ENCODE measurements around the gene GJD3. TPM values are rescaled to one million over a fixed set of nuclear protein-coding genes. Genes with fewer than 3 reads are reported as not detected.
A peak's percentile ranks its signal among the peaks of the same experiment; 100 is the strongest.

The GJD3 gene
- total and polyA plus RNA-seq, 7 experiments from 2014 or later, result 0.27 TPM; not detected in 6

- Mint-ChIP-seq H3K27ac (peak overlapping the region; percentile 58 to 99 (median 88)), H3K36me3 (peaks cover 0 to 23% (median 11%) of the 10 kb centered on the region in 5 donors), H3K9me3 (no peaks in the 10 kb centered on the region), H3K4me1 (peaks cover 74 to 96% (median 91%) of the 10 kb centered on the region in 7 donors), H3K4me3 (peak overlapping the region; percentile 40 to 97 (median 66)), H3K27me3 (no peaks in the 10 kb centered on the region)
- no peaks in the 10 kb centered on the region for H3K27me3 ChIP-seq (ENCODE audit: control insufficient read depth in 2 of 2, insufficient read depth in 2 of 2, low read length in 2 of 2)
- ChIA-PET CTCF (interaction anchor here (0.6 to 5.1 kb wide), 5 partner anchors 7 to 1176 kb away, joined by 3 to 26 read pairs (median 5); partner anchors contain the start of gene RARA), POLR2A (interaction anchor here (1.8 to 34.9 kb wide), 4 partner anchors 4 to 219 kb away, joined by 5 to 742 read pairs (median 374); partner anchors contain the start of gene RARA)
- no peak overlapping the region for H3K27ac ChIP-seq (ENCODE audit: low read depth, low read length)
- intact Hi-C loops (cut with micrococcal nuclease), result no loop called here
- no peak for ATAC-seq
- no peak for DNase-seq
- peaks cover 76 to 97% of the 10 kb centered on the region in 2 donors for H3K4me1 ChIP-seq (ENCODE audit: control insufficient read depth in 2 of 2, insufficient read depth in 2 of 2, low read length in 2 of 2)
- H3K4me3 ChIP-seq (ENCODE audit: low read length), result no peak overlapping the region
- H3K36me3 ChIP-seq (ENCODE audit: control insufficient read depth in 2 of 3, insufficient read depth in 3 of 3, low read length in 3 of 3), result peaks cover 0 to 15% (median 0%) of the 10 kb centered on the region in 3 experiments
- no peaks in the 10 kb centered on the region for H3K9me3 ChIP-seq (ENCODE audit: control insufficient read depth in 2 of 3, low read length in 3 of 3)
Observed at GRCh38 chr17:40328386-40328766, 36.2 kb downstream of the GJD3 start.

GRCh38 chr17:40327735-40328385 is 36.7 kb downstream of the GJD3 start:
- CTCF ChIA-PET, result interaction anchor here (1.1 to 5.1 kb wide), 7 partner anchors 8 to 27 kb away, joined by 3 to 26 read pairs (median 5); partner anchors contain the start of gene RARA
- peaks cover 0 to 4% (median 0%) of the 10 kb centered on the region in 11 donors for H3K9me3 Mint-ChIP-seq
- Histone ChIP-seq H3K9me3 (ENCODE audit: control insufficient read depth in 2 of 3, low read length in 3 of 3) (no peaks in the 10 kb centered on the region), H3K36me3 (ENCODE audit: control insufficient read depth in 2 of 3, insufficient read depth in 3 of 3, low read length in 3 of 3) (peaks cover 0 to 15% (median 0%) of the 10 kb centered on the region in 3 experiments), H3K4me1 (ENCODE audit: control insufficient read depth in 2 of 2, insufficient read depth in 2 of 2, low read length in 2 of 2) (peaks cover 80 to 97% of the 10 kb centered on the region in 2 donors), H3K27me3 (ENCODE audit: control insufficient read depth in 2 of 2, insufficient read depth in 2 of 2, low read length in 2 of 2) (no peaks in the 10 kb centered on the region), H3K27ac (ENCODE audit: low read depth, low read length) (peak overlapping the region; percentile 91), H3K4me3 (ENCODE audit: low read length) (peak overlapping the region; percentile 47)
- intact Hi-C loops (cut with micrococcal nuclease), result no loop called here
- H3K27ac Mint-ChIP-seq, result peak overlapping the region; percentile 93 to 100 (median 99)
- peak overlapping the region; percentile 80 to 97 (median 88) for H3K4me3 Mint-ChIP-seq
- ATAC-seq (no peak), DNase-seq (no peak)
- POLR2A ChIA-PET, result interaction anchor here (0.9 to 34.9 kb wide), 8 partner anchors 4 to 1360 kb away, joined by 3 to 742 read pairs (median 5); partner anchors contain the start of gene RARA
- H3K27me3 Mint-ChIP-seq, result peaks cover 0 to 4% (median 0%) of the 10 kb centered on the region in 5 donors
- peaks cover 0 to 21% (median 13%) of the 10 kb centered on the region in 5 donors for H3K36me3 Mint-ChIP-seq
- peaks cover 77 to 96% (median 90%) of the 10 kb centered on the region in 7 donors for H3K4me1 Mint-ChIP-seq

GRCh38 chr17:40327244-40327729 is 37.2 kb downstream of the GJD3 start:
- Histone ChIP-seq H3K36me3 (ENCODE audit: control insufficient read depth in 2 of 3, insufficient read depth in 3 of 3, low read length in 3 of 3) (peaks cover 0 to 11% (median 0%) of the 10 kb centered on the region in 3 experiments), H3K9me3 (ENCODE audit: control insufficient read depth in 2 of 3, low read length in 3 of 3) (no peaks in the 10 kb centered on the region), H3K4me3 (ENCODE audit: low read length) (peak overlapping the region; percentile 47), H3K27ac (ENCODE audit: low read depth, low read length) (peak overlapping the region; percentile 91), H3K27me3 (ENCODE audit: control insufficient read depth in 2 of 2, insufficient read depth in 2 of 2, low read length in 2 of 2) (no peaks in the 10 kb centered on the region), H3K4me1 (ENCODE audit: control insufficient read depth in 2 of 2, insufficient read depth in 2 of 2, low read length in 2 of 2) (peaks cover 78 to 92% of the 10 kb centered on the region in 2 donors)
- Mint-ChIP-seq H3K27ac (peak overlapping the region; percentile 93 to 100 (median 99)), H3K9me3 (peaks cover 0 to 9% (median 0%) of the 10 kb centered on the region in 11 donors), H3K27me3 (peaks cover 0 to 9% (median 0%) of the 10 kb centered on the region in 5 donors), H3K4me3 (peak overlapping the region; percentile 80 to 97 (median 88)), H3K4me1 (peaks cover 73 to 96% (median 90%) of the 10 kb centered on the region in 7 donors), H3K36me3 (peaks cover 0 to 16% (median 9%) of the 10 kb centered on the region in 5 donors)
- intact Hi-C loops (cut with micrococcal nuclease), result no loop called here
- DNase-seq, result no peak
- ChIA-PET CTCF (interaction anchor here (0.6 to 5.1 kb wide), 8 partner anchors 8 to 25 kb away, joined by 3 to 26 read pairs (median 5); partner anchors contain the start of gene RARA), POLR2A (interaction anchor here (0.9 to 34.9 kb wide), 8 partner anchors 5 to 1361 kb away, joined by 3 to 742 read pairs (median 5); partner anchors contain the start of gene RARA)
- no peak for ATAC-seq

DNA sequence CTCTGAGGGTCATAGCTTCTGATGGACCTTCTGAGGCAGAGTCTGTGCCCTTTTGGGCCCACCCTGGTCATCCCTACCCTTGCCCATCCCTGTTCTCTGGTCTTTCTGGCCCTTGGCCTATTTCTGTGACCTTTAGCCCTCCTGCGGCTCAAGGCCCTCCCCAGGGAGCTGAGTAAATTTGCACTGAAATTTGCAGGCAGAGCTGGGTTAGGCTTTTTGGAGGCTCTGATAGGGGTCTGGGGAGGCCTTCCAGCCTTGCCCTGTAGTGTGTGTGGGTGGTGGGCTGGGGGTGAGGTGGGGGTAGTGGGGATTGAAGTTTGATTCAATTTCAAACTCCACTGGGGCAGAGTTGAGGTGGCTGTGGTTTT is 37.7 kb downstream of the GJD3 start:
- Histone ChIP-seq H3K4me1 (ENCODE audit: control insufficient read depth in 2 of 2, insufficient read depth in 2 of 2, low read length in 2 of 2) (peaks cover 81 to 88% of the 10 kb centered on the region in 2 donors), H3K27me3 (ENCODE audit: control insufficient read depth in 2 of 2, insufficient read depth in 2 of 2, low read length in 2 of 2) (no peaks in the 10 kb centered on the region), H3K9me3 (ENCODE audit: control insufficient read depth in 2 of 3, low read length in 3 of 3) (no peaks in the 10 kb centered on the region), H3K27ac (ENCODE audit: low read depth, low read length) (peak overlapping the region; percentile 91), H3K4me3 (ENCODE audit: low read length) (peak overlapping the region; percentile 47), H3K36me3 (ENCODE audit: control insufficient read depth in 2 of 3, insufficient read depth in 3 of 3, low read length in 3 of 3) (peaks cover 0 to 7% (median 0%) of the 10 kb centered on the region in 3 experiments)
- Mint-ChIP-seq H3K4me3 (peak overlapping the region; percentile 80 to 97 (median 88)), H3K9me3 (peaks cover 0 to 10% (median 0%) of the 10 kb centered on the region in 11 donors), H3K27ac (peak overlapping the region; percentile 93 to 100 (median 99)), H3K27me3 (peaks cover 0 to 9% (median 0%) of the 10 kb centered on the region in 5 donors), H3K36me3 (peaks cover 0 to 17% (median 9%) of the 10 kb centered on the region in 5 donors), H3K4me1 (peaks cover 73 to 97% (median 93%) of the 10 kb centered on the region in 7 donors)
- ATAC-seq, result no peak
- ChIA-PET CTCF (interaction anchor here (0.6 to 5.1 kb wide), 10 partner anchors 8 to 28 kb away, joined by 3 to 26 read pairs (median 5); partner anchors contain the start of gene RARA), POLR2A (interaction anchor here (0.5 to 34.9 kb wide), 8 partner anchors 5 to 1362 kb away, joined by 3 to 742 read pairs (median 5); partner anchors contain the start of gene RARA)
- intact Hi-C loops (cut with micrococcal nuclease), result loop anchor here (1.0 kb wide), 3 partner anchors 7 to 14 kb away; no protein-coding TSS in a partner anchor
- DNase-seq, result no peak

DNA sequence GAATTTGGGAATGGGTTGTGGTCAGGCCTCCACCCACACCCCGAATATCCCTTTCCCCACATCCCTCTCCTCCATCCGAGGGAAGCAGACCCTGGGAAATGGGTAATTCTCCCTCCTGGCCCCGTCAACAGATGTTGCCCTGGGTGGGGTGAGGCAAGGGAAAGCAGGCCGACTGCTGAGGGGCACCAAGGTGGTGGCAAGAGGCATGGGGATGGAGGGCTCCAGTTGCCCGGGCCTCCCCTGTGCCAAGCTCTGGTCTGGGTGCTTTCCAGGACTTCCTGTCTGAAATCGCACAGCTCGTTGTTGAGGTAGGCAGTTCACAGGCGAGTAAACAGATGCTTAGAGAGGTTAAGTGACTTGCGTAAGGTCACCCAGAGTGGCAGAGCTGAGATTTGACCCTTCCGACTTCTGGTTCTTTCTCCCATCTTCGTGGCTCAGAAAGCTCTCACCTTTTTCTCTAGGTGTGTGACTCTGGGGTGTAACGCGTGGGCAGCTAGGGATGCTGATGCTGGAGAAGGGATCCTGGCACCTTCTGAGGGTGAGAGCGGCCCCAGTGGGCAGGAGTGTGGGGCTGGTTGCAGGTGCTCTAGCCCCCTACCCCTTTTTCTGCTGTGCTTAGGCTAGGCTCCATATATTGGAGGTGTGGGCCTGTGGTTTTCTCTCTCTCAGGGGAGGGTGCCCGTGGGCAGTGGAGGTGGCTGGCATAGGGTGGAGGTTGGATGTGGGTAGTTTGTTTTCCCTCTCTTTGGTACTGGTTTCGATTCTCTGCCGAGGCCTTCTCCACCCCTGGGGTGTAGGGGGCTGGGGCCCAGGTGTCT is 38.3 kb downstream of the GJD3 start:
- intact Hi-C loops (cut with micrococcal nuclease), result loop anchor here (1.0 kb wide), 3 partner anchors 8 to 15 kb away; no protein-coding TSS in a partner anchor
- peak overlapping the region; percentile 47 for H3K4me3 ChIP-seq (ENCODE audit: low read length)
- CTCF ChIA-PET, result interaction anchor here (0.8 to 5.1 kb wide), 10 partner anchors 9 to 29 kb away, joined by 3 to 26 read pairs (median 5); partner anchors contain the start of gene RARA

More for the DNA sequence above, 38.3 kb downstream of the GJD3 start:
- Histone ChIP-seq H3K4me1 (ENCODE audit: control insufficient read depth in 2 of 2, insufficient read depth in 2 of 2, low read length in 2 of 2) (peaks cover 83 to 87% of the 10 kb centered on the region in 2 donors), H3K27me3 (ENCODE audit: control insufficient read depth in 2 of 2, insufficient read depth in 2 of 2, low read length in 2 of 2) (no peaks in the 10 kb centered on the region), H3K9me3 (ENCODE audit: control insufficient read depth in 2 of 3, low read length in 3 of 3) (no peaks in the 10 kb centered on the region), H3K27ac (ENCODE audit: low read depth, low read length) (peak overlapping the region; percentile 91), H3K36me3 (ENCODE audit: control insufficient read depth in 2 of 3, insufficient read depth in 3 of 3, low read length in 3 of 3) (peaks cover 0 to 1% (median 0%) of the 10 kb centered on the region in 3 experiments)
- Mint-ChIP-seq H3K27me3 (peaks cover 0 to 9% (median 0%) of the 10 kb centered on the region in 5 donors), H3K9me3 (peaks cover 0 to 10% (median 0%) of the 10 kb centered on the region in 11 donors), H3K27ac (peak overlapping the region; percentile 93 to 100 (median 99)), H3K4me1 (peaks cover 68 to 97% (median 93%) of the 10 kb centered on the region in 7 donors), H3K4me3 (peak overlapping the region; percentile 80 to 97 (median 88)), H3K36me3 (peaks cover 0 to 14% (median 3%) of the 10 kb centered on the region in 5 donors)
- ATAC-seq (peak; percentile 23), DNase-seq (peak in 7 of 9 donors; percentile 52 to 73 (median 67))
- POLR2A ChIA-PET, result interaction anchor here (0.5 to 34.9 kb wide), 8 partner anchors 6 to 238 kb away, joined by 3 to 742 read pairs (median 4); partner anchors contain the start of gene RARA

All from naive thymus-derived CD4-positive, alpha-beta T cell (primary cell).